K562 (cell line): Measurements from ENCODE around the gene C1orf74. TPM values are rescaled to one million over a fixed set of nuclear protein-coding genes. Genes with fewer than 3 reads are reported as not detected.

ENCODE experiments used
- ATAC-seq: fragments of 200-7000 bp; cut with Tn5 transposase; 3 replicates; pipeline ENCODE4 v1.9.1; 2020; ENCODE audit warnings: moderate library complexity
- BruUV-seq: library from RNA; stranded (reverse); fragments of 400-500 nt; replicated peaks from 2 replicates; lab custom pipeline; 2021; lab: Mats Ljungman, UMichigan
- CTCF ChIA-PET: fragments of 300-600 bp; formaldehyde crosslinking; extraction: SDS; loops from one replicate; lab custom pipeline; 2021; ENCODE audit warnings: low intra/inter-chr PET ratio; lab: Yijun Ruan, JAX
- POLR2A ChIA-PET: fragments of 300-600, 350-650 bp; sonication (Branson Sonifier 250); formaldehyde crosslinking; extraction: SDS; loops from one replicate; lab custom pipeline; 2021; ENCODE audit warnings: antibody characterized with exemption, inconsistent platforms; lab: Yijun Ruan, JAX
- DNase-seq, 4 experiments: peaks; one replicate each; pipeline versions ENCODE4 v3.0.0 to v3.0.0-alpha.2; 2011 to 2018; ENCODE audit warnings: low spot score in 3 of 4, mixed read lengths in 3 of 4; ENCODE audit errors: extremely low read depth in 1 of 4
- FAIRE-seq: peaks from 2 replicates; lab custom pipeline; 2011; peaks lifted over from hg19 to GRCh38; lab: Jason Lieb, UNC
- H2AFZ ChIP-seq: 2 replicates; pipeline ENCODE4 v1.6.0; 2011; ENCODE audit warnings: low read depth, low read length, control low read depth, inconsistent platforms
- H3K27ac ChIP-seq: fragments of 200-600 bp; 3 replicates; pipeline ENCODE4 v1.8.0; 2011; ENCODE audit warnings: low read depth, mild to moderate bottlenecking, control low read depth, inconsistent platforms, low read length, moderate library complexity, mixed read lengths; ENCODE audit errors: extremely low read depth
- H3K27me3 ChIP-seq, 2 experiments: fragments of 300-600 bp in 1 of 2; 2 replicates in 1 of 2; 3 replicates in 1 of 2; pipeline versions ENCODE4 v1.6.0 to v1.8.0; 2011; ENCODE audit warnings: inconsistent platforms in 2 of 2, low read length in 2 of 2, mild to moderate bottlenecking in 1 of 2, mixed read lengths in 1 of 2, moderate library complexity in 1 of 2; ENCODE audit not compliant: control insufficient read depth in 2 of 2, insufficient read depth in 2 of 2
- H3K36me3 ChIP-seq: fragments of 300-600 bp; 3 replicates; pipeline ENCODE4 v1.8.0; 2011; ENCODE audit warnings: mild to moderate bottlenecking, low read length, inconsistent platforms; ENCODE audit not compliant: control insufficient read depth, insufficient read depth
- H3K4me1 ChIP-seq, 2 experiments: fragments of 200-600 bp in 1 of 2; replicated peaks in 1 of 2; 2 replicates in 1 of 2; 3 replicates in 1 of 2; pipeline versions ENCODE4 v1.5.1 to v1.8.0; 2011; ENCODE audit warnings: inconsistent platforms in 2 of 2, low read length in 2 of 2, mild to moderate bottlenecking in 1 of 2, mixed read lengths in 1 of 2, moderate library complexity in 1 of 2; ENCODE audit not compliant: control insufficient read depth in 2 of 2, insufficient read depth in 2 of 2
- H3K4me2 ChIP-seq: 2 replicates; pipeline ENCODE4 v1.6.1; 2011; ENCODE audit warnings: low read length, control low read depth, inconsistent platforms, mixed read lengths; ENCODE audit not compliant: insufficient read depth
- H3K4me3 ChIP-seq: fragments of 200-600 bp; sonication (generic), shearing (Covaris generic); 2 replicates; pipeline ENCODE4 v1.5.1; 2016; ENCODE audit warnings: control low read depth, inconsistent platforms
- H3K79me2 ChIP-seq: fragments of 200-600 bp; 3 replicates; pipeline ENCODE4 v1.8.0; 2011; ENCODE audit warnings: low read length, inconsistent platforms; ENCODE audit not compliant: control insufficient read depth, insufficient read depth
- H3K9ac ChIP-seq, 2 experiments: 2 replicates each; pipeline versions ENCODE4 v1.6.0 to v1.6.1; 2011; ENCODE audit warnings: low read depth in 2 of 2, low read length in 2 of 2, control low read depth in 1 of 2, inconsistent platforms in 1 of 2, mild to moderate bottlenecking in 1 of 2, mixed read lengths in 1 of 2; ENCODE audit not compliant: insufficient read depth in 1 of 2
- H3K9me1 ChIP-seq: one replicate; pipeline ENCODE4 v1.6.0; 2011; ENCODE audit warnings: inconsistent platforms, mild to moderate bottlenecking, low read length, moderate library complexity; ENCODE audit not compliant: control insufficient read depth, insufficient read depth
- H3K9me3 ChIP-seq: replicated peaks from 2 replicates; pipeline ENCODE4 v1.5.1; 2011; ENCODE audit warnings: low read depth, low read length, inconsistent platforms; ENCODE audit not compliant: control insufficient read depth, insufficient read depth
- H4K20me1 ChIP-seq: replicated peaks from 2 replicates; pipeline ENCODE4 v1.6.1; 2011; ENCODE audit warnings: low read length, inconsistent platforms, mixed read lengths; ENCODE audit not compliant: control insufficient read depth, insufficient read depth
- C11orf30 ChIP-seq: fragments of 450-650 bp; IDR thresholded peaks from 2 replicates; pipeline ENCODE4 v1.6.1; 2016; ENCODE audit warnings: low read depth, mild to moderate bottlenecking
- CBX3 ChIP-seq, 2 experiments: IDR thresholded peaks; 1 replicate in 1 of 2; 2 replicates in 1 of 2; pipeline ENCODE4 v1.6.1; 2012; ENCODE audit warnings: inconsistent platforms in 2 of 2, low read length in 2 of 2, borderline replicate concordance in 1 of 2, control low read depth in 1 of 2
- ERF ChIP-seq: fragments of 450-650 bp; formaldehyde crosslinking; IDR thresholded peaks from 2 replicates; pipeline ENCODE4 v1.4.0; 2020; ENCODE audit warnings: mild to moderate bottlenecking, mixed read lengths
- FOSL1 ChIP-seq: fragments of 200-800 bp; sonication (Bioruptor generic); conservative IDR thresholded peaks from 2 replicates; pipeline ENCODE4 v1.6.1; 2016; ENCODE audit warnings: missing genetic modification characterization, missing compliant biosample characterization
- MAZ ChIP-seq, 2 experiments: fragments of 450-650 bp in 1 of 2; sonication (generic) in 1 of 2; formaldehyde crosslinking; IDR thresholded peaks in 1 of 2; conservative IDR thresholded peaks in 1 of 2; 2 replicates each; pipeline versions ENCODE4 v1.4.0 to v1.5.0; 2020; ENCODE audit warnings: mild to moderate bottlenecking in 1 of 2, missing genetic modification reagents in 1 of 2
- NR2C2 ChIP-seq, 2 experiments: fragments of 200-800 bp in 1 of 2; sonication (Bioruptor generic) in 1 of 2; sonication (generic) in 1 of 2; formaldehyde crosslinking in 1 of 2; IDR thresholded peaks; 2 replicates each; pipeline versions ENCODE4 v1.6.1 to v1.8.0; 2016 to 2022; ENCODE audit warnings: mild to moderate bottlenecking in 1 of 2, missing compliant biosample characterization in 1 of 2, missing genetic modification characterization in 1 of 2, missing genetic modification reagents in 1 of 2
- RAD21 ChIP-seq, 2 experiments: fragments of 250-450 bp in 1 of 2; fragments of 450-650 bp in 1 of 2; sonication (Bioruptor Pico) in 1 of 2; formaldehyde crosslinking in 1 of 2; IDR thresholded peaks in 1 of 2; conservative IDR thresholded peaks in 1 of 2; 2 replicates each; pipeline versions ENCODE4 v1.4.0 to v1.8.0; 2020 to 2022; ENCODE audit warnings: mild to moderate bottlenecking in 2 of 2, moderate library complexity in 1 of 2
- RAD51 ChIP-seq: fragments of 450-650 bp; IDR thresholded peaks from 2 replicates; pipeline ENCODE4 v1.7.1; 2016; ENCODE audit warnings: low read depth, mild to moderate bottlenecking, borderline replicate concordance
- VEZF1 ChIP-seq: fragments of 200-800 bp; sonication (Bioruptor generic); IDR thresholded peaks from 2 replicates; pipeline ENCODE4 v1.6.1; 2017; ENCODE audit warnings: missing genetic modification characterization, missing compliant biosample characterization
- ZNF408 ChIP-seq: fragments of 250-450 bp; sonication (Bioruptor Pico); IDR thresholded peaks from 2 replicates; pipeline ENCODE4 v1.4.0; 2020; ENCODE audit warnings: low read depth, mild to moderate bottlenecking, moderate library complexity
- ZNF589 ChIP-seq: fragments of 200-800 bp; sonication (Bioruptor generic); IDR thresholded peaks from 2 replicates; pipeline ENCODE4 v1.6.1; 2016; ENCODE audit warnings: low read depth, missing genetic modification characterization, missing compliant biosample characterization
- ZNF76 ChIP-seq: fragments of 250-450 bp; sonication (Bioruptor Pico); IDR thresholded peaks from 2 replicates; pipeline ENCODE4 v1.4.0; 2020; ENCODE audit warnings: mild to moderate bottlenecking, moderate library complexity, borderline replicate concordance
- ZNF766 ChIP-seq: fragments of 200-800 bp; sonication (Bioruptor generic); conservative IDR thresholded peaks from 2 replicates; pipeline ENCODE4 v1.6.1; 2016; ENCODE audit warnings: missing genetic modification characterization, missing compliant biosample characterization
- WGBS: fragments of 100-300 bp; shearing (Covaris generic); methylation state at CpG from one replicate; pipeline ENCODE4 v1.1.6; 2016; ENCODE audit warnings: low coverage, mixed read lengths; ENCODE audit not compliant: insufficient coverage; ENCODE audit errors: missing lambda C conversion rate; 5-methylcytosine and 5-hydroxymethylcytosine counted together
- in situ Hi-C: fragments of 300-500 bp; cut with MboI; formaldehyde crosslinking; loops from 4 replicates; pipeline ENCODE4 v1.15.0; 2018; ENCODE audit warnings: inconsistent platforms, mixed read lengths
- intact Hi-C: fragments of 100-400 bp; cut with micrococcal nuclease; formaldehyde crosslinking; loops from 2 replicates; pipeline ENCODE4 v1.14.2; 2022
- polyA plus RNA-seq, 8 experiments: library from polyadenylated mRNA; depleted of rRNA in 4 of 8; stranded (reverse) in 5 of 8; unstranded in 3 of 8; fragments of >200 nt; fragmentation: Nextera tagmentation in 2 of 8; fragmentation: Illumina TruSeq in 1 of 8; extraction: Ambion mirVana in 2 of 8; extraction: Trizol in 1 of 8; gene quantifications; 2 replicates each; pipeline versions ENCODE4 v1.2.1 to v1.2.3, GENCODE V29; 2011 to 2014; ENCODE audit warnings: inconsistent platforms in 1 of 8, missing spikeins in 1 of 8
- total RNA-seq, 7 experiments: library from RNA; depleted of rRNA in 6 of 7; stranded (reverse); fragments of >200 nt in 6 of 7; fragmentation: Illumina TruSeq in 2 of 7; extraction: Trizol in 2 of 7; gene quantifications; 2 replicates each; pipeline versions ENCODE4 v1.2.1 to v1.2.3, GENCODE V29; 2011 to 2021; ENCODE audit warnings: low replicate concordance in 1 of 7

C1orf74 gene
- total and polyA plus RNA-seq, 9 of the 15 experiments (the other 6 are each of a cell fraction or from before 2014, with no cell fraction given): 4.0 to 7.6 (median 5.7) TPM

- CTCF ChIA-PET: no interaction called here
- no peak overlapping the region for H3K4me2 ChIP-seq
Measured at GRCh38 chr1:209769971-209770370, 14.4 kb downstream of the C1orf74 start.

GRCh38 chr1:209769171-209769904 is 15.0 kb downstream of the C1orf74 start:
- Histone ChIP-seq H3K4me3 (no peak overlapping the region), H3K79me2 (no peaks in the 10 kb centered on the region), H3K4me2 (no peak overlapping the region), H3K9me3 (no peaks in the 10 kb centered on the region; the same call in 1 of the 2 replicates), H3K36me3 (no peaks in the 10 kb centered on the region), H3K9me1 (no peaks in the 10 kb centered on the region), H3K4me1 (no peaks in the 10 kb centered on the region; a peak in 2 of 5 replicates), H3K27me3 (peaks cover 3 to 27% of the 10 kb centered on the region in 2 experiments; a peak in 4 of 5 replicates), H3K9ac (no peak overlapping the region), H4K20me1 (no peaks in the 10 kb centered on the region), H2AFZ (peak overlapping the region; percentile 61), H3K27ac (no peak overlapping the region)
- peak; percentile 45; the same call in 1 of the 3 replicates for ATAC-seq
- 13% methylated on average over 13 of the region's 13 CpGs for WGBS
- no peak for FAIRE-seq
- CTCF ChIA-PET: no interaction called here
- in situ Hi-C loops (no loop called here), intact Hi-C loops (no loop called here)
- POLR2A ChIA-PET: interaction anchor here (0.5 to 1.5 kb wide), 3 partner anchors 11 to 229 kb away, joined by 3 to 8 read pairs (median 5); partner anchors contain the start of gene TRAF3IP3
- no TSS peak for BruUV-seq
- DNase-seq: no peak
- no peak for TF ChIP-seq ZNF408 (CRISPR knock-in tag)
- TF ChIP-seq C11orf30: no peak
- TF ChIP-seq ERF (CRISPR knock-in tag): peak; percentile 10; the same call in 1 of the 2 replicates
- TF ChIP-seq CBX3 (IDR thresholded peaks at IDR 0.05; ENCODE audit: borderline replicate concordance in 1 of 2, low read length in 2 of 2): no peak
- 0 out of 2 replicates have a peak, but pooled peaks have one; percentile 57 for TF ChIP-seq ZNF76
- no peak for TF ChIP-seq RAD51
- TF ChIP-seq FOSL1: 0 out of 2 replicates have a peak, but pooled peaks have one; percentile 35
- peak; percentile 33 to 73; a peak in 2 of 4 replicates for TF ChIP-seq MAZ (CRISPR knock-in tag; conservative IDR thresholded peaks at IDR 0.05 in 1 of 2, IDR thresholded peaks at IDR 0.05 in 1 of 2)
- peak; percentile 84 for TF ChIP-seq VEZF1 (CRISPR knock-in tag)
- TF ChIP-seq ZNF589 (CRISPR knock-in tag): peak; percentile 77
- peak; percentile 55; the same call in 1 of the 2 replicates for TF ChIP-seq ZNF766 (CRISPR knock-in tag)

More at GRCh38 chr1:209769971-209770370, 14.4 kb downstream of the C1orf74 start:
- 6% methylated on average over 7 of the region's 7 CpGs for WGBS
- TF ChIP-seq ZNF589 (CRISPR knock-in tag): 0 out of 2 replicates have a peak, but pooled peaks have one; percentile 58
- peak; percentile 6 to 27; a peak in 1 of 4 replicates for TF ChIP-seq RAD21 (CRISPR knock-in tag; conservative IDR thresholded peaks at IDR 0.05 in 1 of 2, IDR thresholded peaks at IDR 0.05 in 1 of 2)
- TF ChIP-seq NR2C2 (CRISPR knock-in tag; IDR thresholded peaks at IDR 0.05): no peak
- no peak for TF ChIP-seq NR2C2 (tag; IDR thresholded peaks at IDR 0.05)
- no TSS peak for BruUV-seq
- no peak for ATAC-seq
- intact Hi-C loops: no loop called here
- Histone ChIP-seq H3K9me3 (no peaks in the 10 kb centered on the region; the same call in 1 of the 2 replicates), H3K27me3 (peaks cover 3 to 27% of the 10 kb centered on the region in 2 experiments; a peak in 4 of 5 replicates), H3K9ac (no peak overlapping the region), H2AFZ (peak overlapping the region; percentile 61; the same call in 1 of the 2 replicates), H3K79me2 (no peaks in the 10 kb centered on the region), H4K20me1 (no peaks in the 10 kb centered on the region), H3K27ac (no peak overlapping the region), H3K36me3 (no peaks in the 10 kb centered on the region), H3K4me1 (no peaks in the 10 kb centered on the region; a peak in 2 of 5 replicates), H3K4me3 (no peak overlapping the region), H3K9me1 (no peaks in the 10 kb centered on the region)
- in situ Hi-C loops: no loop called here
- no peak for DNase-seq
- FAIRE-seq: peak; percentile 69
- POLR2A ChIA-PET: interaction anchor here (1.5 kb wide), 1 partner anchor 14 kb away, joined by 5 read pairs; the partner anchor contains the start of gene TRAF3IP3
